GM18505 (cell line): ENCODE data around the gene PTPA.

Experiments used
- ATAC-seq: cut with Tn5 transposase; IDR thresholded peaks from one replicate; pipeline ENCODE4 v1.9.1; 2021; ENCODE audit not compliant: unreplicated experiment
- POLR2A ChIP-seq: IDR thresholded peaks from 4 replicates; pipeline ENCODE4 v1.6.1; 2011; ENCODE audit warnings: borderline replicate concordance; ENCODE audit not compliant: insufficient read depth, insufficient read length; ENCODE audit errors: extremely low read depth

PTPA gene

GRCh38 chr9:129130791-129131190 is 19.6 kb downstream of the PTPA start:
- no peak for TF ChIP-seq POLR2A
- ATAC-seq: no peak

- no peak for TF ChIP-seq POLR2A
- no peak for ATAC-seq
Observed at GRCh38 chr9:129131300-129132145, 20.3 kb downstream of the PTPA start.

GRCh38 chr9:129133082-129133481 is 21.9 kb downstream of the PTPA start:
- TF ChIP-seq POLR2A: no peak
- no peak for ATAC-seq

GRCh38 chr9:129135476-129135875 is 24.3 kb downstream of the PTPA start:
- TF ChIP-seq POLR2A: no peak

GRCh38 chr9:129136446-129137035 is 25.3 kb downstream of the PTPA start:
- ATAC-seq: no peak
- TF ChIP-seq POLR2A: no peak

More at GRCh38 chr9:129135476-129135875, 24.3 kb downstream of the PTPA start:
- ATAC-seq: no peak

- no peak for ATAC-seq
- TF ChIP-seq POLR2A: no peak
Observed at GRCh38 chr9:129137292-129138143, 26.3 kb downstream of the PTPA start.

GRCh38 chr9:129138144-129138462 is 26.9 kb downstream of the PTPA start:
- no peak for TF ChIP-seq POLR2A
- ATAC-seq: no peak

- TF ChIP-seq POLR2A: no peak
- ATAC-seq: no peak
Observed at GRCh38 chr9:129138476-129139232, 27.4 kb downstream of the PTPA start.

GRCh38 chr9:129139233-129139992 is 28.2 kb downstream of the PTPA start:
- no peak for TF ChIP-seq POLR2A
- no peak for ATAC-seq

- ATAC-seq: peak; percentile 43
Observed at GRCh38 chr9:129139993-129140396, 28.8 kb downstream of the PTPA start.

GRCh38 chr9:129140397-129141065 is 29.3 kb downstream of the PTPA start:
- ATAC-seq: peak; percentile 19
- TF ChIP-seq POLR2A: no peak

More at GRCh38 chr9:129139993-129140396, 28.8 kb downstream of the PTPA start:
- TF ChIP-seq POLR2A: peak; percentile 44
